Left lung (tissue), 10 donors: ENCODE measurements around the gene CDK2AP2. TPM values are rescaled to one million over a fixed set of nuclear protein-coding genes. Genes with fewer than 3 reads are reported as not detected.

Experiments
- ATAC-seq: fragments of 200-7000 bp; cut with Tn5 transposase; one replicate; pipeline ENCODE4 v1.9.1; 2020; ENCODE audit warnings: moderate library complexity
- DNase-seq, 4 donors: peaks; one replicate each; pipeline ENCODE4 v3.0.0-alpha.2; 2013 to 2020
- H3K27ac ChIP-seq, 2 donors: fragments of 200-600 bp; sonication (generic) in 1 of 2; one replicate each; pipeline versions ENCODE4 v1.5.0 to v1.8.0; 2020 to 2021
- H3K27me3 ChIP-seq, 2 donors: fragments of 200-600 bp; sonication (generic) in 1 of 2; one replicate each; pipeline versions ENCODE4 v1.5.0 to v1.8.0; 2020 to 2021
- H3K36me3 ChIP-seq, 2 donors: fragments of 200-600 bp; sonication (generic) in 1 of 2; one replicate each; pipeline versions ENCODE4 v1.5.0 to v1.8.0; 2020 to 2021
- H3K4me1 ChIP-seq, 2 donors: fragments of 200-600 bp; one replicate each; pipeline ENCODE4 v1.8.0; 2021
- H3K4me3 ChIP-seq, 2 donors: fragments of 200-600 bp; sonication (generic) in 1 of 2; one replicate each; pipeline versions ENCODE4 v1.5.0 to v1.8.0; 2020 to 2021; ENCODE audit warnings: mild to moderate bottlenecking in 1 of 2
- H3K9me3 ChIP-seq, 2 donors: fragments of 200-600 bp; sonication (generic) in 1 of 2; one replicate each; pipeline versions ENCODE4 v1.5.0 to v1.8.0; 2020 to 2021
- intact Hi-C, 2 donors: fragments of 100-400 bp; cut with DNase I; formaldehyde crosslinking; loops; one replicate each; pipeline versions ENCODE4 v1.11.2 to v1.14.2; 2022
- polyA plus RNA-seq, 6 donors: library from polyadenylated mRNA; unstranded; fragments of 120-200 nt; gene quantifications; one replicate each; pipeline ENCODE4 v1.2.1, GENCODE V29; 2013; ENCODE audit not compliant: insufficient read length in 6 of 6
- total RNA-seq, 2 donors: library from RNA; stranded (reverse); fragmentation: NEBNext Ultra II Directional; extraction: Animal tissue kit (Norgen Biotek cat#: 25700); gene quantifications; one replicate each; pipeline ENCODE4 v1.2.1, GENCODE V29; 2021
- TF ChIP-seq, protein P1 (sequence below), 2 donors: fragments of 200-600 bp; sonication (generic) in 1 of 2; IDR thresholded peaks; one replicate each; pipeline versions ENCODE4 v1.5.0 to v1.8.0; 2021; ENCODE audit warnings: antibody characterized with exemption in 2 of 2
- donor health status: DM: no; HTN: yes; CAD: no.
- donor health status: DM: no; HTN: no; CAD: no.

Gene CDK2AP2
- total and polyA plus RNA-seq, 8 donors, result 25.8 to 92.8 (median 33.4) TPM

GRCh38 chr11:67493548-67494370 lies 14.2 kb downstream of the CDK2AP2 start:
- Histone ChIP-seq H3K36me3 (peaks cover 0 to 99% of the 10 kb centered on the region in 2 donors), H3K27ac (no peak overlapping the region), H3K27me3 (no peaks in the 10 kb centered on the region), H3K4me3 (no peak overlapping the region), H3K4me1 (no peaks in the 10 kb centered on the region), H3K9me3 (no peaks in the 10 kb centered on the region)
- intact Hi-C loops, result no loop called here
- TF ChIP-seq, protein P1, sequence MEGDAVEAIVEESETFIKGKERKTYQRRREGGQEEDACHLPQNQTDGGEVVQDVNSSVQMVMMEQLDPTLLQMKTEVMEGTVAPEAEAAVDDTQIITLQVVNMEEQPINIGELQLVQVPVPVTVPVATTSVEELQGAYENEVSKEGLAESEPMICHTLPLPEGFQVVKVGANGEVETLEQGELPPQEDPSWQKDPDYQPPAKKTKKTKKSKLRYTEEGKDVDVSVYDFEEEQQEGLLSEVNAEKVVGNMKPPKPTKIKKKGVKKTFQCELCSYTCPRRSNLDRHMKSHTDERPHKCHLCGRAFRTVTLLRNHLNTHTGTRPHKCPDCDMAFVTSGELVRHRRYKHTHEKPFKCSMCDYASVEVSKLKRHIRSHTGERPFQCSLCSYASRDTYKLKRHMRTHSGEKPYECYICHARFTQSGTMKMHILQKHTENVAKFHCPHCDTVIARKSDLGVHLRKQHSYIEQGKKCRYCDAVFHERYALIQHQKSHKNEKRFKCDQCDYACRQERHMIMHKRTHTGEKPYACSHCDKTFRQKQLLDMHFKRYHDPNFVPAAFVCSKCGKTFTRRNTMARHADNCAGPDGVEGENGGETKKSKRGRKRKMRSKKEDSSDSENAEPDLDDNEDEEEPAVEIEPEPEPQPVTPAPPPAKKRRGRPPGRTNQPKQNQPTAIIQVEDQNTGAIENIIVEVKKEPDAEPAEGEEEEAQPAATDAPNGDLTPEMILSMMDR (IDR thresholded peaks at IDR 0.05), result no peak
- ATAC-seq (no peak), DNase-seq (peak in 1 of 4 donors; percentile 74)

DNA sequence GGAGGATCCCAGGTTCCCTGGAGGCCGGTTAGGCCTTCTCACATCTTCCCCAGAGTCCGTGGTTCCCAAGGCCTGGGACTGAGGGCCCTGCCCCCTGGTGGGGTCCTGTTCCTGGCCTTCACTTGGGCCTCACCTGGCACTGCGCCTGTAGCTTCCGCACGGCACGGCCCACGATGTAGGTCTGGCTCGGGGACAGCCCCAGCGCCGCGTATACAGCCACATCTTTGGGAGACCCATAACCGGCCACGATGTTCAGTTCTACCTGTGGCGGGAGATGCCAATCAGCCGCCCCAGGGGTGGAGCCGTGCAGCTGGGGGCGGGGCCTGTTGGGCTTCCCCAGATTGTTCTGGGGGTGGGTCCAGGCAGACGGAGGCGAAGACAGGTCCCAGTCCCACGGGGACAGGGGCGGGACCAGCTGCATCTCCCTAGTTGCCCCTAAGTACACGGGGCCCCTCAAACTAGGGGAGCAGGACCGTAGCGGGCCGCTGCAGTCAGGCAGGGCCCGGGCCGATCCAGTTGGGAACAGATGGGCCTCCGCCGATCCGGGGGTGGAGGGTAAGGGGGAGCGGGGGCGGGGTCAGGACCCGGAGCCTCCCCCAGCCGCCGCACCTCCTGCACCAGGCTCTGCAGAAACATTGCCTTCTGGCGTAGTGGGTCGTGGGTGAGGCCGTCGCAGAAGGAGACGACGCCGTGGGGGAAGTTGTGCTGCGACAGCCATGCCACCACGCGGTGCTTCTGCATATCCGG lies 15.0 kb downstream of the CDK2AP2 start:
- H3K36me3 ChIP-seq, result peaks cover 0 to 97% of the 10 kb centered on the region in 2 donors

DNA sequence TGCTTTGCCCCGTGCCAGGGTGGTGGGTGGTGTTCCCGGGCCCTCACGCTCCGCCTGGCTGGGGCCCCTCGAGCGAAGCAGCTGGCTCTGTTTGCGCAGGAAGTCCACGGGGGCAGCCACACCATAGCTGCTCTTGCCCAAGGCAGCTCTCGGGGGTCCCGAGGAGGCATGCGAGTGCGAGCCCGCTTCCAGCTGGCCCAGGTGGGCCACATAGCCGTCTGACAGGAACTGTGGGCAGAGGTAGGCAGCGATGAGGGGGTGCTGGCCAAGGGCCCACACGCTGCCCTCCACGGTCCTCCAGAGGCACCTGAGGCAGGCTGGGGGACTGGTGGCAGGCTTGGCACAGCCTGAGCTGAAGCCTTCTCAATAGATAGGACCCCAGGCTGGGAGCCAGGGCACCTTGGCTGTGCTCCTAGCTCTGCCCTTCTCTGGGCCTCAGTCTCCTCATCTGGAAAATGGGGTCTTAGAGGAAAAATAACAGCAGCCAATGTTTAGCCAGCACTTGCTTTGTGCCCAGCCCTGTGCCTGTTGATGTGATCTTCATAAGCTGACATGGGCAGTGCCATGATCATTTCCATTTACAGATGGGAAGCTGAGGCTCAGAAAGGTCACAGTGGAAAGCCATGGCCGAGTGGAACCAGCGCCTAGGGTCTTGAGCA lies 15.8 kb downstream of the CDK2AP2 start:
- Histone ChIP-seq H3K9me3 (no peaks in the 10 kb centered on the region), H3K27me3 (no peaks in the 10 kb centered on the region), H3K4me3 (no peak overlapping the region), H3K27ac (no peak overlapping the region), H3K36me3 (peaks cover 0 to 97% of the 10 kb centered on the region in 2 donors), H3K4me1 (no peaks in the 10 kb centered on the region)
- TF ChIP-seq, protein P1 (IDR thresholded peaks at IDR 0.05), result no peak
- no peak for ATAC-seq
- intact Hi-C loops, result no loop called here
- DNase-seq, result peak in 1 of 4 donors; percentile 57

More for the DNA sequence above, 15.0 kb downstream of the CDK2AP2 start:
- ATAC-seq, result no peak
- Histone ChIP-seq H3K27ac (no peak overlapping the region), H3K9me3 (no peaks in the 10 kb centered on the region), H3K4me3 (no peak overlapping the region), H3K27me3 (no peaks in the 10 kb centered on the region), H3K4me1 (no peaks in the 10 kb centered on the region)
- DNase-seq, result peak in 1 of 4 donors; percentile 65
- TF ChIP-seq, protein P1 (IDR thresholded peaks at IDR 0.05), result no peak
- intact Hi-C loops, result no loop called here

GRCh38 chr11:67491276-67492068 lies 16.5 kb downstream of the CDK2AP2 start:
- H3K9me3 ChIP-seq, result no peaks in the 10 kb centered on the region
- no peak overlapping the region for H3K4me3 ChIP-seq
- H3K4me1 ChIP-seq, result peaks cover 0 to 5% of the 10 kb centered on the region in 2 donors
- peaks cover 0 to 96% of the 10 kb centered on the region in 2 donors for H3K36me3 ChIP-seq
- peak in 1 of 4 donors; percentile 64 for DNase-seq
- intact Hi-C loops, result no loop called here
- no peaks in the 10 kb centered on the region for H3K27me3 ChIP-seq
- TF ChIP-seq, protein P1 (IDR thresholded peaks at IDR 0.05), result no peak
- H3K27ac ChIP-seq, result no peak overlapping the region
- no peak for ATAC-seq
